Ishikawa (cell line): ENCODE data around the gene ITPRIPL1.

Experiments used
- CEBPB ChIP-seq: IDR thresholded peaks from 2 replicates; pipeline ENCODE4 v1.6.1; 2012
- CREB1 ChIP-seq: IDR thresholded peaks from 2 replicates; pipeline ENCODE4 v1.6.1; 2012; ENCODE audit warnings: low read depth
- EGR1 ChIP-seq: IDR thresholded peaks from 2 replicates; pipeline ENCODE4 v1.6.1; 2012
- EP300 ChIP-seq: IDR thresholded peaks from 2 replicates; pipeline ENCODE4 v1.6.1; 2012; ENCODE audit warnings: borderline replicate concordance
- FOXM1 ChIP-seq: IDR thresholded peaks from 2 replicates; pipeline ENCODE4 v1.6.1; 2012; ENCODE audit warnings: low read depth, borderline replicate concordance
- NFIC ChIP-seq: IDR thresholded peaks from 2 replicates; pipeline ENCODE4 v1.6.1; 2012
- RAD21 ChIP-seq: IDR thresholded peaks from 2 replicates; pipeline ENCODE4 v1.6.1; 2012; ENCODE audit warnings: low read depth
- TAF1 ChIP-seq: IDR thresholded peaks from 2 replicates; pipeline ENCODE4 v1.6.1; 2012; ENCODE audit warnings: low read depth, mild to moderate bottlenecking
- TCF12 ChIP-seq: IDR thresholded peaks from 2 replicates; pipeline ENCODE4 v1.6.1; 2012; ENCODE audit warnings: low read depth
- TEAD4 ChIP-seq: IDR thresholded peaks from 2 replicates; pipeline ENCODE4 v1.6.1; 2012
- YY1 ChIP-seq: IDR thresholded peaks from 2 replicates; pipeline ENCODE4 v1.6.1; 2012; ENCODE audit warnings: low read depth
- ZBTB7A ChIP-seq: IDR thresholded peaks from 2 replicates; pipeline ENCODE4 v1.6.1; 2012; ENCODE audit warnings: low read depth
- TF ChIP-seq, protein P1 (sequence below): IDR thresholded peaks from 2 replicates; pipeline ENCODE4 v1.6.1; 2012
- TF ChIP-seq, protein P2 (sequence below): IDR thresholded peaks from 2 replicates; pipeline ENCODE4 v1.6.1; 2012; ENCODE audit warnings: low read depth, mild to moderate bottlenecking
- TF ChIP-seq, protein P3 (sequence below): IDR thresholded peaks from 2 replicates; pipeline ENCODE4 v1.6.1; 2012

The ITPRIPL1 gene

DNA sequence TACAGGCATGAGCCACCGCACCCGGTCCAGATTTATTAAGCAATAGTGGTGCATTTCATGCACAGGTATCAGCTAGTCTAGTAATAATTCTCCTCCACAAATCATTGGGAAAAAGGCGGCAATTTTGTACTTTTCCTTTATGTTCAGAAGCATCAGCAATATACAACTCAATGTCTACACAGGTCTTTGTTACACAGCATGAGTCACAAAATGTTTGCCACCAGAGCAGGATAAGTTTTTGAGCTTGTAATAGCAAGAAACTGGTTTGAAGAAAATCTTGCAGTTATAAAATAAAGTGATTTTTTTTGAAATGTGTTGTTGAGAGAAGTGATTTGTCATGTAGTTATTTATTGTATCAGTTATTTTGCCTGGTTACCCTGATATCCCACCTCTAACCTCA is 4.8 kb upstream of the ITPRIPL1 start:
- TF ChIP-seq CEBPB (no peak), YY1 (no peak), TCF12 (no peak), EGR1 (no peak), NFIC (no peak), TAF1 (no peak), FOXM1 (no peak), ZBTB7A (no peak), CREB1 (no peak), RAD21 (no peak)
- TF ChIP-seq, protein P1, sequence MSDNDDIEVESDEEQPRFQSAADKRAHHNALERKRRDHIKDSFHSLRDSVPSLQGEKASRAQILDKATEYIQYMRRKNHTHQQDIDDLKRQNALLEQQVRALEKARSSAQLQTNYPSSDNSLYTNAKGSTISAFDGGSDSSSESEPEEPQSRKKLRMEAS, result no peak
- TF ChIP-seq, protein P2, sequence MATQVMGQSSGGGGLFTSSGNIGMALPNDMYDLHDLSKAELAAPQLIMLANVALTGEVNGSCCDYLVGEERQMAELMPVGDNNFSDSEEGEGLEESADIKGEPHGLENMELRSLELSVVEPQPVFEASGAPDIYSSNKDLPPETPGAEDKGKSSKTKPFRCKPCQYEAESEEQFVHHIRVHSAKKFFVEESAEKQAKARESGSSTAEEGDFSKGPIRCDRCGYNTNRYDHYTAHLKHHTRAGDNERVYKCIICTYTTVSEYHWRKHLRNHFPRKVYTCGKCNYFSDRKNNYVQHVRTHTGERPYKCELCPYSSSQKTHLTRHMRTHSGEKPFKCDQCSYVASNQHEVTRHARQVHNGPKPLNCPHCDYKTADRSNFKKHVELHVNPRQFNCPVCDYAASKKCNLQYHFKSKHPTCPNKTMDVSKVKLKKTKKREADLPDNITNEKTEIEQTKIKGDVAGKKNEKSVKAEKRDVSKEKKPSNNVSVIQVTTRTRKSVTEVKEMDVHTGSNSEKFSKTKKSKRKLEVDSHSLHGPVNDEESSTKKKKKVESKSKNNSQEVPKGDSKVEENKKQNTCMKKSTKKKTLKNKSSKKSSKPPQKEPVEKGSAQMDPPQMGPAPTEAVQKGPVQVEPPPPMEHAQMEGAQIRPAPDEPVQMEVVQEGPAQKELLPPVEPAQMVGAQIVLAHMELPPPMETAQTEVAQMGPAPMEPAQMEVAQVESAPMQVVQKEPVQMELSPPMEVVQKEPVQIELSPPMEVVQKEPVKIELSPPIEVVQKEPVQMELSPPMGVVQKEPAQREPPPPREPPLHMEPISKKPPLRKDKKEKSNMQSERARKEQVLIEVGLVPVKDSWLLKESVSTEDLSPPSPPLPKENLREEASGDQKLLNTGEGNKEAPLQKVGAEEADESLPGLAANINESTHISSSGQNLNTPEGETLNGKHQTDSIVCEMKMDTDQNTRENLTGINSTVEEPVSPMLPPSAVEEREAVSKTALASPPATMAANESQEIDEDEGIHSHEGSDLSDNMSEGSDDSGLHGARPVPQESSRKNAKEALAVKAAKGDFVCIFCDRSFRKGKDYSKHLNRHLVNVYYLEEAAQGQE, result no peak
- TF ChIP-seq, protein P3, sequence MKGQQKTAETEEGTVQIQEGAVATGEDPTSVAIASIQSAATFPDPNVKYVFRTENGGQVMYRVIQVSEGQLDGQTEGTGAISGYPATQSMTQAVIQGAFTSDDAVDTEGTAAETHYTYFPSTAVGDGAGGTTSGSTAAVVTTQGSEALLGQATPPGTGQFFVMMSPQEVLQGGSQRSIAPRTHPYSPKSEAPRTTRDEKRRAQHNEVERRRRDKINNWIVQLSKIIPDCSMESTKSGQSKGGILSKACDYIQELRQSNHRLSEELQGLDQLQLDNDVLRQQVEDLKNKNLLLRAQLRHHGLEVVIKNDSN, result no peak

DNA sequence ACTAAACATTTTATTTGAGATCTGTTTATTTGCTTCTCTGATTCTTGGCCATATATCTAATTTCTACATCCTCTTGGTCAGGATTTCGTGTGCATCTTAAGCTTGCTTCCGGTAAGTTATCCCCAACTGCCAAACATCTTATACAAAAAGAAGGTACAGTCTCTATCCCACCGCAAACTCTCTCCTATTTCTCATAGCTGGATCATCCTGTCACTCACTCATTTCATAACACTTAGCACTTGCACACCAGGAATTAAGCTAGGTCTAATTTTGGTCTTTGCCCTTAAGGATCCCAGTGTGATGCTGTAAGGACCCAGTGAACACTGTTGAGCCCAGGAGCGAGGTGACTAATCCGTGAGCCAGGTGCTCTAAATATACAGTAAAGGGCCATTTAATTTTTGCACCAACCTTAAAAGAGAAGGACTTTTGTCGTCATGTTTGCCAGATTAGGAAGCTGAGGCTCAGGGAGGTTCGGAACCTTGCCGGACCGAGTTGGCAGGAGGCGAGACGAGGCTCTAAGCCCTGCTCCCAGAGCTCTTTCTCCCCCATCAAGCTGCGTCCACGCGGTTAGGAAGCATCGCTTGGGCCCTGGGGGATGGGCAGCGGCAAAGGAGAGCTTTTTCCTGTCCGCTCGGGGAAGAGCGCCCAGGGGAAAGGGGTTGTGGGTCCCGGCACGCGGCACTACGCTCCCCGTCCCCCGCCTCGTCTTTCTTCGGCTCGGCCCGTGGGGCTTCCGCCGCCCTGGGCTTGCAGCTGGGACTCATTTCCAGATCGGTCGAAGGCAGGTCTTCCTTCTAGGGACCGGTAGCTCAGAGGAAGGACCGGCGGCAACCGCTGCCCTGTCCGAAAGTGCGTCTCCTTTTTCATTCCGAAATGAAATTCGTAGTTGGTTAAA is 4.1 kb upstream of the ITPRIPL1 start:
- TF ChIP-seq, protein P1, result peak; percentile 36; the same call in 1 of the 2 replicates
- TF ChIP-seq EP300 (no peak), TEAD4 (no peak)

DNA sequence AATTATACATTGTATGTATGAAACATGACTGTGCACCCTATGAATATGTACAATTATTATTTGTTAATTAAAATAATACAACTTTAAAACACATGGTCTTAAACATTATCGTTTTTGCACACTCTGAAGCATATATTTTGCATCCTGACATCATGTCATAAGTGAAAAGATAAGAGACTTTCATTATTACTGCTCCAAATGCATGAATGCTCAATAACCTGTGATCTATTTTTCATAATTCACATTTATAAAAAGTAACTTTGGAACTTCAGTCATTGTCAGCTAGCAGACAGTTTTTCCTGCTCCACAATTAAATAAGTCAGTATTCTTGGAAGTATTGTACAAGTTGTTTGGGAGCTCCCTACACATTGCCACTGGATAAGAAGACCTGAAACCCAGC is 1.3 kb upstream of the ITPRIPL1 start:
- TF ChIP-seq, protein P3, result no peak
- no peak for TF ChIP-seq TEAD4
- no peak for TF ChIP-seq RAD21
- no peak for TF ChIP-seq TAF1
- TF ChIP-seq, protein P2, result no peak
- no peak for TF ChIP-seq EGR1
- no peak for TF ChIP-seq CREB1
- no peak for TF ChIP-seq EP300
- no peak for TF ChIP-seq FOXM1
- no peak for TF ChIP-seq NFIC
- TF ChIP-seq YY1, result no peak
- TF ChIP-seq CEBPB, result no peak
- TF ChIP-seq, protein P1, result no peak
- TF ChIP-seq ZBTB7A, result no peak
- no peak for TF ChIP-seq TCF12

DNA sequence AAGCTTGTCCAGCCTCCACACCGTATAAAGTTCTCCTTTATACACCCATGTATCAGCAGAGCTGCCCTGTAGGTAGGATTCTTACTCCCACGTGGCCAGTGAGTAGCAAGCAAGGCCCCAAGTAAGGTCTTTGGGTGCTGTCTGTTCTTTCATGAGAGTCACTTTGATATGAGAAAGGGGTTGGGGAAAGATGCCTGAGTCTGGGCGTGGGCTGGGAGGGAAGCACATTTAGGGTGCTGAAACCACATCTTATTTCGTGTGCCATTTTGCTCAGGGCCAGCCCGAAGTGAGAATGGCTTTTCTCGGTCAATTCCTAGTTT is 436 bp upstream of the ITPRIPL1 start:
- TF ChIP-seq TCF12, result no peak
- TF ChIP-seq NFIC, result no peak
- TF ChIP-seq ZBTB7A, result no peak
- TF ChIP-seq, protein P3, result no peak
- TF ChIP-seq TEAD4, result no peak
- no peak for TF ChIP-seq YY1
- TF ChIP-seq TAF1, result no peak
- no peak for TF ChIP-seq CEBPB
- TF ChIP-seq, protein P2, result no peak
- no peak for TF ChIP-seq CREB1
- no peak for TF ChIP-seq EP300
- no peak for TF ChIP-seq FOXM1
- TF ChIP-seq EGR1, result no peak
- no peak for TF ChIP-seq RAD21
- TF ChIP-seq, protein P1, result no peak
